Epithelial cell of proximal tubule (primary cell): ENCODE measurements around the gene FUT7. TPM values are rescaled to one million over a fixed set of nuclear protein-coding genes. Genes with fewer than 3 reads are reported as not detected.

Experiments used
- DNase-seq: peaks from one replicate; pipeline ENCODE4 v3.0.0-alpha.2; 2011; ENCODE audit warnings: low read depth
- H3K4me3 ChIP-seq: 2 replicates; pipeline ENCODE4 v1.5.1; 2011; ENCODE audit warnings: low read depth, mild to moderate bottlenecking, low read length
- CTCF ChIP-seq: conservative IDR thresholded peaks from 2 replicates; pipeline ENCODE4 v1.5.1; 2012; ENCODE audit warnings: low read depth, mild to moderate bottlenecking, low read length
- total RNA-seq: library from RNA; depleted of rRNA; stranded (reverse); fragments of >200 nt; gene quantifications from 2 replicates; pipeline ENCODE4 v1.2.3, GENCODE V29; 2015

The FUT7 gene
- total RNA-seq, 1 donor from 2014 or later = not detected

- peak overlapping the region; percentile 84 for H3K4me3 ChIP-seq
- TF ChIP-seq CTCF = no peak
Observed at GRCh38 chr9:136992819-136993369, 39.0 kb downstream of the FUT7 start.

GRCh38 chr9:136991993-136992818 lies 39.7 kb downstream of the FUT7 start, which contains the start of gene PAXX:
Gene PAXX, plus strand, starts transcription at chr9:136992422. Its CDS starts 22 bp downstream, at chr9:136992444.
- no peak for TF ChIP-seq CTCF
- peak; percentile 23 for DNase-seq
- H3K4me3 ChIP-seq = peak within 1 kb of the TSS; percentile 84

More at GRCh38 chr9:136992819-136993369, 39.0 kb downstream of the FUT7 start:
- no peak for DNase-seq

GRCh38 chr9:136990242-136990911 lies 41.5 kb downstream of the FUT7 start:
- no peak for TF ChIP-seq CTCF
- H3K4me3 ChIP-seq = no peak overlapping the region
- DNase-seq = no peak

- DNase-seq = no peak
- H3K4me3 ChIP-seq = no peak overlapping the region
- no peak for TF ChIP-seq CTCF
Observed at GRCh38 chr9:136988872-136989271, 43.0 kb downstream of the FUT7 start.

- TF ChIP-seq CTCF = no peak
- H3K4me3 ChIP-seq = no peak overlapping the region
- DNase-seq = no peak
Observed at GRCh38 chr9:136985853-136986252, 46.0 kb downstream of the FUT7 start.

GRCh38 chr9:136985027-136985602 lies 46.8 kb downstream of the FUT7 start:
- DNase-seq = no peak
- TF ChIP-seq CTCF = no peak
- no peak overlapping the region for H3K4me3 ChIP-seq
